ENCODE data around the gene SLC16A3. TPM values are rescaled to one million over a fixed set of nuclear protein-coding genes. Genes with fewer than 3 reads are reported as not detected.

The SLC16A3 gene
- total and polyA plus RNA-seq, 2 donors (not counting 3 experiments of a cell fraction or from before 2014, with no cell fraction given): 95.9 to 171 TPM

DNA sequence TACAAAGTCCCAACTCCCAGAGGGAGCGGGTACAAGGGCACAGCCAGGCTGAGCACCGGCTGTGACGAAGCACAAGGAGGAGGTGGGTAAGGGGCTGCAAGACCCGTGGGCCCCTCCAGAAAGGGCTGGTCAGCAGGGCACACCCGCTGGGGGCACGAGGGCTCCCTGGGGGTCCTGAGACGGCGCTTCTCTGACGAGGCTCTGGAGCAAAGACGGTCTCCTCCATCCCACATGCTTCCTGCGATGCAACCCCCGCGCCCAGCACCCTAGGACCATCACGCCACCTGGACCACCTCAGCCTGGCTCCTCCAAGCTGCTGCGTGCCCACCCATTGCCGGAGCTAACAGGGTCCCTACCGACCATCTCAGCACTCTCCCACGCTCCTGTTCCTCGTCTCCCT is 24.9 kb upstream of the SLC16A3 start:
- H2AFZ ChIP-seq (ENCODE audit: low read depth, low read length): no peak overlapping the region
- H3K27ac ChIP-seq (ENCODE audit: insufficient read depth, low read depth, low read length): no peak overlapping the region
- FAIRE-seq (no peak), DNase-seq (ENCODE audit: low read depth, low spot score) (no peak)
- no peak overlapping the region for H3K9ac ChIP-seq (replicated peaks; ENCODE audit: extremely low read depth, insufficient read depth, low read length)
- H3K4me3 ChIP-seq (replicated peaks in 1 of 3; ENCODE audit: insufficient read depth in 1 of 3, low read depth in 1 of 3, low read length in 3 of 3): no peak overlapping the region
- TF ChIP-seq EZH2 (IDR thresholded peaks at IDR 0.05; ENCODE audit: borderline replicate concordance, low read depth, low read length, severe bottlenecking) (no peak), POLR2A (IDR thresholded peaks at IDR 0.05; ENCODE audit: low read depth, low read length) (no peak), MYC (IDR thresholded peaks at IDR 0.05; ENCODE audit: low read depth, low read length) (no peak), FOS (IDR thresholded peaks at IDR 0.05; ENCODE audit: borderline replicate concordance, insufficient read depth, low read length) (no peak)
- TF ChIP-seq, protein P1, sequence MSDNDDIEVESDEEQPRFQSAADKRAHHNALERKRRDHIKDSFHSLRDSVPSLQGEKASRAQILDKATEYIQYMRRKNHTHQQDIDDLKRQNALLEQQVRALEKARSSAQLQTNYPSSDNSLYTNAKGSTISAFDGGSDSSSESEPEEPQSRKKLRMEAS (IDR thresholded peaks at IDR 0.05; ENCODE audit: insufficient read depth, insufficient read length): no peak
- H3K9me3 ChIP-seq (replicated peaks; ENCODE audit: control insufficient read depth, insufficient read depth, low read length): no peaks in the 10 kb centered on the region
- CTCF ChIA-PET: interaction anchor here (1.3 to 4.1 kb wide), 3 partner anchors 29 to 173 kb away, joined by 4 to 104 read pairs (median 6); partner anchors contain the start of gene SLC16A3
- H3K4me2 ChIP-seq (ENCODE audit: insufficient read depth, low read length): no peak overlapping the region
- peaks cover 7% of the 10 kb centered on the region for H3K4me1 ChIP-seq (ENCODE audit: control insufficient read depth, extremely low read depth, insufficient read depth, low read length)
- no peaks in the 10 kb centered on the region for H3K27me3 ChIP-seq (ENCODE audit: control insufficient read depth in 2 of 2, insufficient read depth in 2 of 2, low read length in 2 of 2)
- BruUV-seq (replicated peaks): no TSS peak
- no peaks in the 10 kb centered on the region for H3K79me2 ChIP-seq (ENCODE audit: control insufficient read depth, insufficient read depth, low read length)
- dilution Hi-C loops (cut with MboI; ENCODE audit: extremely low pct_ligation_motif_present, low sequenced_read_pairs) (no loop called here), intact Hi-C loops (cut with micrococcal nuclease) (no loop called here)
- H3K9me1 ChIP-seq (replicated peaks; ENCODE audit: control insufficient read depth, extremely low read depth, insufficient read depth, low read length): no peaks in the 10 kb centered on the region
- H4K20me1 ChIP-seq (replicated peaks; ENCODE audit: control insufficient read depth, extremely low read depth, insufficient read depth, low read length): no peaks in the 10 kb centered on the region
- no peaks in the 10 kb centered on the region for H3K36me3 ChIP-seq (ENCODE audit: control insufficient read depth in 2 of 2, extremely low read depth in 1 of 2, insufficient read depth in 2 of 2, low read length in 2 of 2)
- POLR2A ChIA-PET: no interaction called here

DNA sequence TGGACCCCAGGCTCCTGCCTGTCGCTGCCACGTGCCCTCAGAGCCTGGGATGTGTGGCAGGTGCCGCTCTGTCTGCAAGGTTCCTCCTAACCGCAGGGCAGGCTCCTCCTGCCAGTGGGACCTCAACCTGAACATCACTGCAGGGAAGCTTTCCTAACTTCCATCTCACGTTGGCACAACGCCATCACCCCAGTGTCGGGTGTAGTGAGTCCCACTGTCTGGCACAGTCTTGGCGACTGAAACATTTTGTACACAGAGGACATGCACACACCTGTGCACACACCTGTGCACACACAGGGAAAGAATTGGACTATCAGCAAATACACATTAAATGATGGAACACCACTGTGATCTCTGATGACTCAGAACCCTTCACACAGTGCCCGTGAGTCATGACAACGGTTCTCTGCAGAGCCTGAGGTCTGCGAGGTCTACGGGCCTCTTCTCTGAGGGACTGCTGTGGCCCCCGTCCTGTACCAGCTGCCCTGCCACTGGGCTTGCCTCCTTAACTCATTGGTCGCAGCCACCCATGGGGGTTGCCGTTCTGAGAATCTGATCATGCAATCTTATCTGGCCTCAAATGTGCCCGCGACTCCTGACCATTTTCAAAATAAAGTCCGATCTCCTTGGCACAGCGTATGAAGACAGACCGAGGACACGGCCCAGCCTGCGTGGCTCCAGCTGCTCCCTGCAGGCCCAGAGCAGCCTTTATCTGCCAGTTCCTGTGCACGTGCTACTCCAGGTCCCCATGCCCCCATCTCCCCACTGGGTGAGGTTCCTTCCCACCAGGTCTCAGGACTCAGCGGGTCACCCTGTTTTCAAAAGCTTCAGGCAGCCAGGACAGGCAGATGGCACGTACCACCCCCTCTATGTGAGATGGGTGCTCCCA is 23.8 kb upstream of the SLC16A3 start:
- H3K27ac ChIP-seq (ENCODE audit: insufficient read depth, low read depth, low read length): no peak overlapping the region

More for the DNA sequence above, 23.8 kb upstream of the SLC16A3 start:
- dilution Hi-C loops (cut with MboI; ENCODE audit: extremely low pct_ligation_motif_present, low sequenced_read_pairs): no loop called here
- Histone ChIP-seq H3K27me3 (ENCODE audit: control insufficient read depth in 2 of 2, insufficient read depth in 2 of 2, low read length in 2 of 2) (no peaks in the 10 kb centered on the region), H3K9me1 (replicated peaks; ENCODE audit: control insufficient read depth, extremely low read depth, insufficient read depth, low read length) (no peaks in the 10 kb centered on the region), H3K4me3 (replicated peaks in 1 of 3; ENCODE audit: insufficient read depth in 1 of 3, low read depth in 1 of 3, low read length in 3 of 3) (no peak overlapping the region), H3K4me1 (ENCODE audit: control insufficient read depth, extremely low read depth, insufficient read depth, low read length) (peaks cover 7% of the 10 kb centered on the region), H3K9me3 (replicated peaks; ENCODE audit: control insufficient read depth, insufficient read depth, low read length) (no peaks in the 10 kb centered on the region), H4K20me1 (replicated peaks; ENCODE audit: control insufficient read depth, extremely low read depth, insufficient read depth, low read length) (no peaks in the 10 kb centered on the region), H3K79me2 (ENCODE audit: control insufficient read depth, insufficient read depth, low read length) (no peaks in the 10 kb centered on the region), H3K36me3 (ENCODE audit: control insufficient read depth in 2 of 2, extremely low read depth in 1 of 2, insufficient read depth in 2 of 2, low read length in 2 of 2) (no peaks in the 10 kb centered on the region), H3K4me2 (ENCODE audit: insufficient read depth, low read length) (no peak overlapping the region), H3K9ac (replicated peaks; ENCODE audit: extremely low read depth, insufficient read depth, low read length) (no peak overlapping the region), H2AFZ (ENCODE audit: low read depth, low read length) (no peak overlapping the region)
- no peak for TF ChIP-seq MYC (IDR thresholded peaks at IDR 0.05; ENCODE audit: low read depth, low read length)
- TF ChIP-seq JUN (IDR thresholded peaks at IDR 0.05; ENCODE audit: borderline replicate concordance, insufficient read depth, insufficient read length, low read depth): peak; percentile 55
- no peak for TF ChIP-seq EZH2 (IDR thresholded peaks at IDR 0.05; ENCODE audit: borderline replicate concordance, low read depth, low read length, severe bottlenecking)
- TF ChIP-seq FOS (IDR thresholded peaks at IDR 0.05; ENCODE audit: borderline replicate concordance, insufficient read depth, low read length): peak; percentile 87
- TF ChIP-seq, protein P2, sequence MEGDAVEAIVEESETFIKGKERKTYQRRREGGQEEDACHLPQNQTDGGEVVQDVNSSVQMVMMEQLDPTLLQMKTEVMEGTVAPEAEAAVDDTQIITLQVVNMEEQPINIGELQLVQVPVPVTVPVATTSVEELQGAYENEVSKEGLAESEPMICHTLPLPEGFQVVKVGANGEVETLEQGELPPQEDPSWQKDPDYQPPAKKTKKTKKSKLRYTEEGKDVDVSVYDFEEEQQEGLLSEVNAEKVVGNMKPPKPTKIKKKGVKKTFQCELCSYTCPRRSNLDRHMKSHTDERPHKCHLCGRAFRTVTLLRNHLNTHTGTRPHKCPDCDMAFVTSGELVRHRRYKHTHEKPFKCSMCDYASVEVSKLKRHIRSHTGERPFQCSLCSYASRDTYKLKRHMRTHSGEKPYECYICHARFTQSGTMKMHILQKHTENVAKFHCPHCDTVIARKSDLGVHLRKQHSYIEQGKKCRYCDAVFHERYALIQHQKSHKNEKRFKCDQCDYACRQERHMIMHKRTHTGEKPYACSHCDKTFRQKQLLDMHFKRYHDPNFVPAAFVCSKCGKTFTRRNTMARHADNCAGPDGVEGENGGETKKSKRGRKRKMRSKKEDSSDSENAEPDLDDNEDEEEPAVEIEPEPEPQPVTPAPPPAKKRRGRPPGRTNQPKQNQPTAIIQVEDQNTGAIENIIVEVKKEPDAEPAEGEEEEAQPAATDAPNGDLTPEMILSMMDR (IDR thresholded peaks at IDR 0.05; ENCODE audit: extremely low read depth in 1 of 2, insufficient read depth in 1 of 2, low read depth in 1 of 2, low read length in 2 of 2): no peak
- ChIA-PET POLR2A (interaction anchor here (1.2 to 1.5 kb wide), 2 partner anchors 24 to 278 kb away, joined by 3 to 6 read pairs; partner anchors contain the start of gene SLC16A3), CTCF (interaction anchor here (1.0 to 4.1 kb wide), 14 partner anchors 9 to 201 kb away, joined by 3 to 104 read pairs (median 8); partner anchors contain the start of gene SLC16A3)
- intact Hi-C loops (cut with micrococcal nuclease): loop anchor here (1.0 to 5.0 kb wide), 2 partner anchors 8 to 37 kb away; no protein-coding TSS in a partner anchor
- DNase-seq (ENCODE audit: low read depth, low spot score) (peak; percentile 14), FAIRE-seq (peak; percentile 43)
- no TSS peak for BruUV-seq (replicated peaks)
